IPS-18a (cell line): Measurements from ENCODE around the gene GALT.

Source experiments
- H3K27ac ChIP-seq: one replicate; pipeline ENCODE4 v1.5.1; 2013; ENCODE audit warnings: low read length
- H3K27me3 ChIP-seq: one replicate; pipeline ENCODE4 v1.6.1; 2013; ENCODE audit warnings: mild to moderate bottlenecking, low read length; ENCODE audit not compliant: control insufficient read depth, insufficient read depth
- H3K36me3 ChIP-seq: one replicate; pipeline ENCODE4 v1.6.1; 2013; ENCODE audit warnings: low read depth, low read length; ENCODE audit not compliant: control insufficient read depth
- H3K4me1 ChIP-seq: one replicate; pipeline ENCODE4 v1.6.1; 2013; ENCODE audit warnings: low read depth, low read length; ENCODE audit not compliant: control insufficient read depth
- H3K4me3 ChIP-seq: one replicate; pipeline ENCODE4 v1.5.1; 2013; ENCODE audit warnings: low read length
- H3K9ac ChIP-seq: one replicate; pipeline ENCODE4 v1.6.1; 2013; ENCODE audit warnings: mild to moderate bottlenecking, low read length, moderate library complexity
- H3K9me3 ChIP-seq: one replicate; pipeline ENCODE4 v1.6.1; 2013; ENCODE audit warnings: low read depth, low read length; ENCODE audit not compliant: control insufficient read depth

GALT gene

GRCh38 chr9:34689512-34689911 lies 43.0 kb downstream of the GALT start:
- no peaks in the 10 kb centered on the region for H3K4me1 ChIP-seq
- no peaks in the 10 kb centered on the region for H3K9me3 ChIP-seq
- H3K4me3 ChIP-seq = no peak overlapping the region
- no peaks in the 10 kb centered on the region for H3K36me3 ChIP-seq
- no peak overlapping the region for H3K27ac ChIP-seq
- H3K27me3 ChIP-seq = no peaks in the 10 kb centered on the region
- H3K9ac ChIP-seq = no peak overlapping the region

- Histone ChIP-seq H3K27ac (no peak within 1 kb of the TSS), H3K4me1 (no peaks in the 10 kb centered on the region), H3K4me3 (no peak within 1 kb of the TSS), H3K27me3 (no peaks in the 10 kb centered on the region), H3K36me3 (no peaks in the 10 kb centered on the region), H3K9me3 (no peaks in the 10 kb centered on the region), H3K9ac (no peak within 1 kb of the TSS)
Observed at GRCh38 chr9:34690983-34691935, 44.8 kb downstream of the GALT start, which contains the start of gene CCL19. Gene CCL19, minus strand, starts transcription at chr9:34691276. Its CDS starts 137 bp downstream, at chr9:34691139.

GRCh38 chr9:34691936-34692315 lies 45.5 kb downstream of the GALT start:
- H3K27me3 ChIP-seq = no peaks in the 10 kb centered on the region
- H3K4me1 ChIP-seq = no peaks in the 10 kb centered on the region
- no peak overlapping the region for H3K27ac ChIP-seq
- no peak overlapping the region for H3K9ac ChIP-seq
- no peak overlapping the region for H3K4me3 ChIP-seq
- no peaks in the 10 kb centered on the region for H3K9me3 ChIP-seq
- no peaks in the 10 kb centered on the region for H3K36me3 ChIP-seq

- Histone ChIP-seq H3K9me3 (no peaks in the 10 kb centered on the region), H3K4me1 (no peaks in the 10 kb centered on the region), H3K4me3 (no peak overlapping the region), H3K9ac (no peak overlapping the region), H3K36me3 (no peaks in the 10 kb centered on the region), H3K27me3 (no peaks in the 10 kb centered on the region), H3K27ac (no peak overlapping the region)
Observed at GRCh38 chr9:34693560-34693959, 47.1 kb downstream of the GALT start.

GRCh38 chr9:34694811-34695210 lies 48.3 kb downstream of the GALT start:
- Histone ChIP-seq H3K9me3 (no peaks in the 10 kb centered on the region), H3K27ac (no peak overlapping the region), H3K36me3 (no peaks in the 10 kb centered on the region), H3K9ac (no peak overlapping the region), H3K4me3 (no peak overlapping the region), H3K27me3 (peaks cover 8% of the 10 kb centered on the region), H3K4me1 (no peaks in the 10 kb centered on the region)
